HEK293 (cell line): ENCODE data around the gene WDFY2.
A peak's percentile ranks its signal among the peaks of the same experiment; 100 is the strongest.

Experiments used
- CTCF ChIA-PET: fragments of 350-600 bp; formaldehyde crosslinking; extraction: SDS; loops from one replicate; lab custom pipeline; 2021; ENCODE audit warnings: antibody characterized with exemption; lab: Yijun Ruan, JAX
- POLR2A ChIA-PET: fragments of 300-600 bp; formaldehyde crosslinking; extraction: SDS; loops from one replicate; lab custom pipeline; 2020; ENCODE audit warnings: antibody characterized with exemption, inconsistent platforms; lab: Yijun Ruan, JAX
- H3K27ac ChIP-seq: fragments of 200-500 bp; sonication (Bioruptor generic); 2 replicates; pipeline ENCODE4 v1.5.1; 2014; ENCODE audit warnings: low read depth, low read length, control low read depth, inconsistent platforms; ENCODE audit errors: extremely low read depth
- H3K36me3 ChIP-seq, 2 experiments: fragments of 200-500 bp in 1 of 2; sonication (Bioruptor generic) in 1 of 2; 1 replicate in 1 of 2; 2 replicates in 1 of 2; pipeline ENCODE4 v1.5.1; 2014 to 2017; ENCODE audit warnings: inconsistent platforms in 2 of 2, low read length in 2 of 2; ENCODE audit not compliant: control insufficient read depth in 2 of 2, insufficient read depth in 1 of 2
- H3K4me1 ChIP-seq: fragments of 200-500 bp; sonication (Bioruptor generic); 2 replicates; pipeline ENCODE4 v1.5.1; 2014; ENCODE audit warnings: mild to moderate bottlenecking, low read length, inconsistent platforms; ENCODE audit not compliant: control insufficient read depth, insufficient read depth
- H3K4me3 ChIP-seq: 2 replicates; pipeline ENCODE4 v1.5.1; 2011; ENCODE audit warnings: low read depth, mild to moderate bottlenecking, control low read depth, low read length, moderate library complexity
- H3K9me3 ChIP-seq: fragments of 200-500 bp; sonication (Bioruptor generic); 2 replicates; pipeline ENCODE4 v1.5.1; 2014; ENCODE audit warnings: low read depth, low read length, inconsistent platforms; ENCODE audit not compliant: control insufficient read depth, insufficient read depth
- ATF2 ChIP-seq: fragments of 450-650 bp; formaldehyde crosslinking; IDR thresholded peaks from 2 replicates; pipeline ENCODE4 v1.5.1; 2016; ENCODE audit warnings: missing biosample characterization, missing genetic modification characterization, low read depth
- EGR2 ChIP-seq: fragments of 450-650 bp; formaldehyde crosslinking; IDR thresholded peaks from 2 replicates; pipeline ENCODE4 v1.5.1; 2016; ENCODE audit warnings: low read depth, missing biosample characterization, missing genetic modification characterization
- KLF16 ChIP-seq: fragments of 450-650 bp; formaldehyde crosslinking; IDR thresholded peaks from 2 replicates; pipeline ENCODE4 v1.5.1; 2017; ENCODE audit warnings: missing biosample characterization, missing genetic modification characterization
- KLF17 ChIP-seq: fragments of 450-650 bp; formaldehyde crosslinking; IDR thresholded peaks from 2 replicates; pipeline ENCODE4 v1.5.1; 2016; ENCODE audit warnings: missing biosample characterization, missing genetic modification characterization
- KLF8 ChIP-seq: fragments of 450-650 bp; formaldehyde crosslinking; IDR thresholded peaks from 2 replicates; pipeline ENCODE4 v1.5.1; 2016; ENCODE audit warnings: missing biosample characterization, missing genetic modification characterization
- MYNN ChIP-seq: fragments of 450-650 bp; formaldehyde crosslinking; IDR thresholded peaks from 2 replicates; pipeline ENCODE4 v1.5.1; 2016; ENCODE audit warnings: missing biosample characterization, missing genetic modification characterization, borderline replicate concordance
- PRDM1 ChIP-seq: fragments of 450-650 bp; formaldehyde crosslinking; IDR thresholded peaks from 2 replicates; pipeline ENCODE4; 2016; ENCODE audit warnings: missing biosample characterization, missing genetic modification characterization
- PRDM4 ChIP-seq: fragments of 450-650 bp; formaldehyde crosslinking; IDR thresholded peaks from 2 replicates; pipeline ENCODE4 v1.5.1; 2017; ENCODE audit warnings: missing biosample characterization, missing genetic modification characterization
- ZNF133 ChIP-seq: fragments of 450-650 bp; formaldehyde crosslinking; IDR thresholded peaks from 2 replicates; pipeline ENCODE4 v1.5.1; 2016; ENCODE audit warnings: missing biosample characterization, missing genetic modification characterization
- ZNF140 ChIP-seq: fragments of 450-650 bp; formaldehyde crosslinking; IDR thresholded peaks from 2 replicates; pipeline ENCODE4 v1.5.1; 2016; ENCODE audit warnings: missing biosample characterization, missing genetic modification characterization
- ZNF16 ChIP-seq: fragments of 450-650 bp; formaldehyde crosslinking; IDR thresholded peaks from 2 replicates; pipeline ENCODE4 v1.5.1; 2016; ENCODE audit warnings: low read depth, missing biosample characterization, missing genetic modification characterization
- ZNF174 ChIP-seq: fragments of 450-650 bp; formaldehyde crosslinking; IDR thresholded peaks from 2 replicates; pipeline ENCODE4 v1.5.0; 2017; ENCODE audit warnings: missing biosample characterization, mild to moderate bottlenecking, missing genetic modification characterization
- ZNF2 ChIP-seq: fragments of 450-650 bp; formaldehyde crosslinking; IDR thresholded peaks from 2 replicates; pipeline ENCODE4 v1.5.1; 2016; ENCODE audit warnings: missing biosample characterization, missing genetic modification characterization
- ZNF280C ChIP-seq: fragments of 450-650 bp; formaldehyde crosslinking; IDR thresholded peaks from 2 replicates; pipeline ENCODE4 v1.5.1; 2016; ENCODE audit warnings: missing biosample characterization, missing genetic modification characterization
- ZNF341 ChIP-seq: fragments of 450-650 bp; formaldehyde crosslinking; IDR thresholded peaks from 2 replicates; pipeline ENCODE4; 2016; ENCODE audit warnings: low read depth, missing biosample characterization, missing genetic modification characterization
- ZNF518A ChIP-seq: fragments of 450-650 bp; formaldehyde crosslinking; conservative IDR thresholded peaks from 2 replicates; pipeline ENCODE4 v1.5.1; 2016; ENCODE audit warnings: low read depth, missing biosample characterization, missing genetic modification characterization
- ZNF768 ChIP-seq: fragments of 450-650 bp; formaldehyde crosslinking; IDR thresholded peaks from 2 replicates; pipeline ENCODE4 v1.5.1; 2018; ENCODE audit warnings: missing biosample characterization, mild to moderate bottlenecking, missing genetic modification characterization
- ZNF785 ChIP-seq: fragments of 450-650 bp; formaldehyde crosslinking; IDR thresholded peaks from 2 replicates; pipeline ENCODE4 v1.5.1; 2016; ENCODE audit warnings: missing biosample characterization, missing genetic modification characterization
- ZXDB ChIP-seq: fragments of 450-650 bp; formaldehyde crosslinking; IDR thresholded peaks from 2 replicates; pipeline ENCODE4 v1.5.1; 2016; ENCODE audit warnings: missing biosample characterization, missing genetic modification characterization

The WDFY2 gene

GRCh38 chr13:51596541-51596940, 12.3 kb downstream of the WDFY2 start:
- CTCF ChIA-PET, result interaction anchor here (1.0 kb wide), 1 partner anchor 201 kb away, joined by 4 read pairs; no protein-coding TSS in a partner anchor
- TF ChIP-seq PRDM4 (no peak), PRDM1 (peak; percentile 39; the same call in 1 of the 2 replicates), EGR2 (tag by site-specific recombination) (no peak), ZNF2 (no peak)
- no peak overlapping the region for H3K27ac ChIP-seq
- H3K9me3 ChIP-seq, result no peaks in the 10 kb centered on the region
- H3K4me1 ChIP-seq, result peaks cover 2% of the 10 kb centered on the region; the same call in 1 of the 2 replicates
- POLR2A ChIA-PET, result interaction anchor here (1.0 kb wide), 1 partner anchor 144 kb away, joined by 3 read pairs; the partner anchor contains the start of gene INTS6
- no peaks in the 10 kb centered on the region for H3K36me3 ChIP-seq
- H3K4me3 ChIP-seq, result no peak overlapping the region

GRCh38 chr13:51599444-51600176, 15.3 kb downstream of the WDFY2 start:
- ChIA-PET POLR2A (no interaction called here), CTCF (interaction anchor here (0.7 to 0.9 kb wide), 2 partner anchors 12 to 1223 kb away, joined by 3 to 4 read pairs; no protein-coding TSS in a partner anchor)
- Histone ChIP-seq H3K4me1 (no peaks in the 10 kb centered on the region), H3K4me3 (no peak overlapping the region), H3K36me3 (no peaks in the 10 kb centered on the region), H3K9me3 (no peaks in the 10 kb centered on the region), H3K27ac (no peak overlapping the region)
- TF ChIP-seq ZNF174 (tag by site-specific recombination) (no peak), ZNF140 (tag by site-specific recombination) (no peak), ZNF16 (no peak), KLF17 (tag by site-specific recombination) (no peak), KLF16 (tag by site-specific recombination) (no peak), ZNF341 (tag by site-specific recombination) (no peak), ZNF133 (no peak), ZNF518A (tag by site-specific recombination) (no peak), MYNN (no peak), ATF2 (tag by site-specific recombination) (no peak), KLF8 (tag by site-specific recombination) (no peak), ZXDB (tag by site-specific recombination) (no peak), ZNF280C (no peak), ZNF768 (tag by site-specific recombination) (no peak), ZNF785 (tag by site-specific recombination) (no peak)
